ENCODE results near the gene ABCC4.

Gene ABCC4

GRCh38 chr13:94997126-94997525, 304.1 kb downstream of the ABCC4 start:
- no peak for DNase-seq (ENCODE audit: low read depth in 2 of 2)

DNA sequence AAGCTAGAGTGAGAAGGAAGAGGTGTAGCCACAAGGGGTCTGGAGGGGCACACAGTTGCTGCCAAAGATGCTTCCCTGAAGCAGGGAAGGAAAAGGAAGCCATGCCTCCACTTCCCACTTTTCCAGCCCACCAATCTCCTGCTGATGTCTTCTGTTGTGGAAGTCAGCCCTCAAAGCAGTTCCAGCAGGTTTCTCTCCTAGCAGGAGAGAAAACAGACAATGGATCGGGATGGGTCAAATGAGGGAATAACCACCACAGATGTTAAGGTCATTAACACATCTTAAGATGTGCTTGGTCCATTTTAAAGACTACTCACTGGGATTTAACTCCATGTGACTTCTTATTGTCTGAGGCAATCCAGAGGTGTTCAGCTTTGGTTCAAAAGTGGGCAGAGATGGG, 304.8 kb downstream of the ABCC4 start:
- DNase-seq (ENCODE audit: low read depth in 2 of 2): no peak

GRCh38 chr13:94994506-94994905, 306.7 kb downstream of the ABCC4 start:
- DNase-seq (ENCODE audit: low read depth in 2 of 2): no peak

- no peak for DNase-seq (ENCODE audit: low read depth in 2 of 2)
Measured at GRCh38 chr13:94993616-94994015, 307.6 kb downstream of the ABCC4 start.

- DNase-seq (ENCODE audit: low read depth in 2 of 2): no peak
Measured at GRCh38 chr13:94992036-94992960, 309.0 kb downstream of the ABCC4 start.

DNA sequence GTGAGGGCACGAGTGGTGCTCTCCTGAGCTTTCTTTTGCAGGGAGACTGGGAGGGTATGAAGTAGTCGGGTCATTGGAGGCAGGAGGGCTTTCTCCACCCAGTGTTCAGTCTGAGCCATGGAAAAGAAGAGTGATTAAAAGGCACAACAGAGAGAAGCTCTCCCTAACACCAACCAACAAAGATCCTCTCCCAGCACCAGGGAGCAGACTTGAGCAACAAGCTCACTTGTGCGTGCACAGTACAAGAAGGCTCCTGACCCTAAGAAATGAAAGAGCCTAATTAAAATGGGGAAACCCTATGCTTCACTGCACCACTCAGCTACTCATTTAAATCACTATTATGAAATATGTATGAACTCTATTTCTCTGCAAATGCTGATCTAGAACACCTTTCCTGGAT, 312.6 kb downstream of the ABCC4 start:
- DNase-seq (ENCODE audit: low read depth in 2 of 2): no peak

DNA sequence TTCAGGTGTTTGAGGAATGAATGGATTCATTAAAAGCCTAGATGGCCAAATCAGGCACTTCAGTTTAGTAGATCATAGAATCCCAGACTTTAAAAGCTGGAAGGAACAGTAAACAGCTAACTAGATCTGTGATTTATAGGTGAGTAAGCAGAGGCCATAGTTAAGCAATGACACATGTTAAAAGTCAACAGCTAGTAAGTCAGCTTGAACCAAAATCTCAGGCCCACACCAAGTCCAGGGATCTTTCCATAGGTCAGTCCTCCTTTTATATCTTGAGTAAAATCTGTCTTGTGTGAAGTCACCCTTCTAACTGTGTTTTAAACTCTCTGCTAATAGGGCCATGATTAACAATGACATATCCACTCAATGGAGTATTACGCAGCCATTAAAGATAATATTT, 313.4 kb downstream of the ABCC4 start:
- DNase-seq (ENCODE audit: low read depth in 2 of 2): no peak

DNA sequence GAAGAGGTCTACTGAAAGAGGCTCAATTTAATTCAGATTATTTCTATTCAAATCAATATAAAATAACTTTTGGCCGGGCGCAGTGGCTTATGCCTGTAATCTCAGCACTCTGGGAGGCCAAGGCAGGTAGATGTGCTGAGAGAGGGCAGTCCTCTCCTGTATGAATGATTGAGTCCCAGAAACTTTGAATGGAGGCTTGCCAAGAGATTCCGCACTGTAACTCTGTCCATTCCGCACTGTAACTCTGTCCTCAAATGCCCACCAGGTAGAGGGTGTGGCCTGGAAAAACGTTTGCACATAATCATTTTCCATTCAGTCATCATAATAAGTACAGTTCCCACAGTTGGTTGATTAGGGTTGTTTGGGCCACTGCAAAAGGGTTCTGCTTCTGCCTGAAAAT, 314.2 kb downstream of the ABCC4 start:
- no peak for DNase-seq (ENCODE audit: low read depth in 2 of 2)

DNA sequence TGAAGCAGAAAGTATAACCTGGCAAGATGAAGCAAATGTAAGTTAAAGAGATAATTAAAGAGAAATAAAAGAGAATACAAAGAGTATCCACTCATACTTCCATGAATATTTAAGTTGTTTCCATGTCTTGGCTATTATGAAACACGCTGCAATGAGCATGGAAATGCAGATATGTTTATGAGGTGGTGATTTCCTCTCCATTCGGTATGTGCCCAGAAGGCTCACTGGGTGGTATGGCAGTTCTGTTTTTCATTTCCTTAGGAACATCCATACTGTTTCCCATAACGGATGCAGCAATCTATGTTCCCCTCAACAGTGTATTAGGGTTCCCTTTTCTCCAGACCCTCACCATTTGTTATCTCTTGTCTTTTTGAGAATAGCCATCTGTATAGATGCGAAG, 316.3 kb downstream of the ABCC4 start:
- DNase-seq (ENCODE audit: low read depth in 2 of 2): no peak

- DNase-seq (ENCODE audit: low read depth in 2 of 2): no peak
Measured at GRCh38 chr13:94978516-94978915, 322.7 kb downstream of the ABCC4 start.

DNA sequence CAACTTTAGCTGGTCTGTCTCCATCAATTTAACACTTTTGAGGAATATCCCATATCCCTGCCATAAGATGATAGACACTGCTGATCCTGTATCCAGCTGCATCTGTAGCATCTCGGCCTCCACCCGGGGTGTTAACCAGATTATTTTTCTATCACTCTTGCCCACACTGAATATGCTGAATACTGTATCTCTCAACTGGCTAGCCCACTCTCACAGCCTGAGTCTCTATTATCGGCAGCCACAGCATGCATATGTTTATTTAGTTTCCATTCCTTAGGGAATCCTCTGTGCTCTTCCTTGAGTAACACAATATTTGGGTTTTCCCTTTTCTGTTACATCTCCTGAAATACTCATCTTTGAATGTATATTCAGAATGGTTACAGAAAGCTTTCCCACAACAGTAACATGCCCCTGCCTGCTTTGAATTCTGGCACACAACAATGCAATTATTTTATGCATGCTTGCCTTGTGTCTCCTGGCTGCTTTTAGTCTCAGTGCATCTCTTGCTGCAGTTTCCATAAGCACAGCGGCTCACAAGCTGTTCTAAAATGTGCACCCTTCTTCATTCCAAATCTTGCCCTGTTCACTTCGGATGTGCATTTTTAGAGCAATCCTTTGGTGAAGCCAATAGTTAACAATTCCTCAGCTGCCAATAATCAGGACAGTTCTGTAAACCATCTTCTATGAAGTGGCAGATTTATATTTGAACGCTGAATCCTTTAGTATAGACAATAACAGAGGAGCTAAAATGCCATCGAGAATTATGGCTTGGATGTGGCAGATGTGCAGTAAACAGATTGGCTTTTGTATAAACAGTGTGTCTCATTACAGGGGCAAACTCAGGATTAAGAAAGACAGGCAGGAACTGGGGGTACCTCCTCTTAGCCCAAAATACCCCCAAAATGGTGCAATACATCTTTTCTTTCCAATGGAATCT, 327.0 kb downstream of the ABCC4 start:
- no peak for DNase-seq (ENCODE audit: low read depth in 2 of 2)

- DNase-seq (ENCODE audit: low read depth in 2 of 2): no peak
Measured at GRCh38 chr13:94972262-94972661, 329.0 kb downstream of the ABCC4 start.

Data from stimulated activated CD4-positive, alpha-beta T cell treated with anti-CD3 and anti-CD28 coated beads, Interleukin-1b, Interleukin-23, amount 100 ng/mL, for 1 hour (primary cell).